ENCODE data around the gene MARS1.

Gene MARS1

DNA sequence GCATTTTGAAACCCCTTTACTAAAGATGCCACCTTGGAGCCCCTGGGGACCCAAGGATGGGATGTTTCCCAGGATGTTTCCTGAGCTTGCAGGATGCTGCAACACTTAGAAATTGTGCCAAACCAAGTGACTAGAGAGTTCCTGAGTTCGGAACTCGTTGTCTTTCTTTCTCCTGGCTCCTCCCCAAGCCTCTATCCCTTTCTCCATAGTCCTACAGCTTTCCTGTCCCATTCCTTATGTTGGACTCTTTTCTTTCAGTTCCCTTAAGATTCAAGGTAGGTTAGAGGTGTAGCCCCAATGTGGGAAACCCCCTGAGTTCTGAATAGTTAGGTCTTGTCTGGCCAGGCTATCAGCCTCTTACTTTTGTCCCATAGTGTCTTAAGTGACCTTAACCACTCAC lies 60.6 kb downstream of the MARS1 start:
- Histone ChIP-seq H3K27me3 (ENCODE audit: control insufficient read depth, insufficient read depth, low read length) (peaks cover 13% of the 10 kb centered on the region; the same call in 1 of the 2 replicates), H3K27ac (ENCODE audit: low read depth, low read length) (no peak overlapping the region), H3K9me3 (ENCODE audit: control insufficient read depth, insufficient read depth, low read length) (no peaks in the 10 kb centered on the region), H3K9ac (ENCODE audit: low read depth, low read length) (no peak overlapping the region), H3K4me3 (ENCODE audit: low read depth, low read length) (no peak overlapping the region), H3K4me1 (ENCODE audit: control insufficient read depth, insufficient read depth, low read length) (peaks cover 23% of the 10 kb centered on the region), H3K36me3 (ENCODE audit: control insufficient read depth, insufficient read depth, low read length) (peaks cover 3% of the 10 kb centered on the region; the same call in 1 of the 2 replicates)

DNA sequence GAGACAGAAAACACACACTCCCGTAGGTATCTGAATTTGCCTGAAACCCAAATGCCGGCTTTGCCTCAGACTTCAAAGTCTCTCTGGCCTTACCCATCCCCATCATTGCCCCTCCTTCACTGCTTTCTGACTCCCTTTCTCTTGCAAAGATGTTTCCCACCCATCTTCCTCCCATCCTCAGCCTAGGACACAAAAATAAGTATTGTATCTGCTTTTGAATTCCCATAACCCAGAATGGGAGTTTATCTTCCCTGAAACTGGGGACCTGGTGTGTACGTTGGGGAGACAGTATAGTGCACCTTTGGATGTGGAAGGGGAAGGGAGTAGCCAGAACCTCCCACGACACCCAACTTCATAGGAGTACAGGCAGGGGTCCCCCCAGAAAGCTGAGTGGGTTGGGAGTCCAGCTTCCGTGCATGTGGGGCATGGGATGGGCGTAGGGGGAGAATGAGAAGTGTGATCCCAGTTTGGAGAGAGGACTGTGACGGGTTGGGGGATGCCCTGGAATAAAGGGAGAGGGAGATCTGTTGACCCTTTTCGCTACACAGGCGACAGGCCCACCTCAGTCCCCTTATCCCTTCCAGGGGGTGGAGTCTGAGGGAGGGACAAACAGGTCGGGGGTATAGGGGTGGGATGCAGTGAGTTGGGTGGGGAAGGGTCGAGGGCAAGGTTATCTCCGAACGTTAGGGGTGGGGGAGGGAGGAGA lies 61.5 kb downstream of the MARS1 start:
- Histone ChIP-seq H3K4me3 (ENCODE audit: low read depth, low read length) (peak overlapping the region; percentile 95), H3K36me3 (ENCODE audit: control insufficient read depth, insufficient read depth, low read length) (peaks cover 3% of the 10 kb centered on the region; the same call in 1 of the 2 replicates), H3K9me3 (ENCODE audit: control insufficient read depth, insufficient read depth, low read length) (no peaks in the 10 kb centered on the region), H3K27ac (ENCODE audit: low read depth, low read length) (no peak overlapping the region), H3K27me3 (ENCODE audit: control insufficient read depth, insufficient read depth, low read length) (peaks cover 13% of the 10 kb centered on the region; the same call in 1 of the 2 replicates), H3K9ac (ENCODE audit: low read depth, low read length) (no peak overlapping the region), H3K4me1 (ENCODE audit: control insufficient read depth, insufficient read depth, low read length) (peaks cover 23% of the 10 kb centered on the region)

DNA sequence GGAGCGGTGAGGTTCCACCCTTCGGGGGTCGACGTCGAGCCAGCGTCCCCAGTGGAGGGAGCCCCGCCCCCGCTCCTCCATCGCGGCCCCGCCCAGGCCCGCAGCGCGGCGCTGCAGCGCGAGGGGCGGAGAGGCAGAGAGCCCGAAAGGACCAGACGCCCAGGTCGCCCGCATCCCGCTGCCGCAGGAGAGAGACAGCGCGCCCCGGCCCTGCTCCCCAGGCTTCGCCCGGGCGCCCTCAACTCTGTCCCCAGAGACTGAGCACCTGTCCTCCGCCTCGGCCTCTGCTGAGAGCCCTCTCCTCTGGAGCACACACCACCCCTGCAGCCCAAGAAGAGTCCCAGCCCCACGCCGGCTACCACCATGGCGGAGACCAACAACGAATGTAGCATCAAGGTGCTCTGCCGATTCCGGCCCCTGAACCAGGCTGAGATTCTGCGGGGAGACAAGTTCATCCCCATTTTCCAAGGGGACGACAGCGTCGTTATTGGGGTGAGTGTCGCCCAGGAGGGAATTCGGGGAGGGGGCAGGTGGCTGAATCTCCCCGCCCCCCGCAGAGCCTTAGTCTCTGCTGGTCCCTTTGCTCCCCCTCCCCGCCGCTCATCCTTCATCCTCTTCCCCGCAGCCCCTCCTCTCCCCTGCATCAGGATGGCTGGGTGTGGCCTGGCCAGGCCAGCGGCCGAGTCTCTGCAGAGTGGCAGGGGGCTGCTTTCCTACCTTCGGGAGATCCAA lies 62.2 kb downstream of the MARS1 start, which contains the start of gene KIF5A:
Gene KIF5A, plus strand, starts transcription at position 136 of the 732 bp plus-strand sequence. Its CDS starts 228 bp downstream, at position 364.
- Histone ChIP-seq H3K27me3 (ENCODE audit: control insufficient read depth, insufficient read depth, low read length) (peaks cover 13% of the 10 kb centered on the region; the same call in 1 of the 2 replicates), H3K9ac (ENCODE audit: low read depth, low read length) (no peak within 1 kb of the TSS), H3K27ac (ENCODE audit: low read depth, low read length) (no peak within 1 kb of the TSS), H3K4me3 (ENCODE audit: low read depth, low read length) (peak within 1 kb of the TSS; percentile 95), H3K9me3 (ENCODE audit: control insufficient read depth, insufficient read depth, low read length) (no peaks in the 10 kb centered on the region), H3K36me3 (ENCODE audit: control insufficient read depth, insufficient read depth, low read length) (no peaks in the 10 kb centered on the region; the same call in 1 of the 2 replicates), H3K4me1 (ENCODE audit: control insufficient read depth, insufficient read depth, low read length) (peaks cover 23% of the 10 kb centered on the region)

DNA sequence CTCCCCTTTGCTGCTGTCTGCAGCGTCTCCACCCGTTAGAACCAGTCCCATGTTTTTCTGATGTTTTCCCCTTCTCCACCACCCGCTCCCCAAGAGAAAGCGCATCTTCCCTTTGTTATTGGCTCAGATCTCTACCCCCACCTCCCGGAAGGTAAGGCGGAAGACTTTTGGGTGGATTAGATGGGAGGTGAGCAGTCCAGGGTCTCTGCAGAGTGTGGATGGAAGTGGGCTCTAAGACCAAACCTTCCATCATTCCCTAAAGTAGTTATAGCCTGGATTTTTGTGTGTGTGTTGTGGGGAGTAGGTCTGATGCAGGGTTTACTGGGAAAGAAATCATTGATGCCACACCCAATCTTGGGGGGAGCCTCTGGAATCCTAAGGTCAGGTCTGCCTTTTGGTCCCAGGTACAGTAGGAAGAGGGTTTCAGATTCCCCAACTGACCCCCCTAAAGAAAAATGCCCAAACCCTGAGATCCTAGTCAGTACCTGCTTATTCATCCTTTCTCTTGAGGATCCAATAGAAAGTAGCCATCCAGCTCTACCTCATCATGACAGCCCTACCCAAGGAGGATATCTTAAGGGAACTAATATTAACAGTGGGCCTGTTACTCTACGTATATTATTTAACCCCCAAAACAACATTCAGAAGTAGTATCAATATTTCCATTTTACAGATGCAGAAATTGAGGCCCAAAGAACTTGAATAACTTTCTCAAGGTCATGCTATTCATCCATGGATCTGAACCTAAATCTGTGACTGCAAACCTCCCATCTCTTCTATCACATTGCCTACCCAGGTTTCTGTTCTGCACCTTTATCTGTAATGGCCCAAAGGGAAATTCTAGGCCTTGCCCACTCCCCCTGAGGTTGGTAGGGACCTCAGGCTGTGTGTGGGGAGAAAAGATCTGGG lies 63.0 kb downstream of the MARS1 start:
- Histone ChIP-seq H3K27ac (ENCODE audit: low read depth, low read length) (no peak overlapping the region), H3K9me3 (ENCODE audit: control insufficient read depth, insufficient read depth, low read length) (no peaks in the 10 kb centered on the region), H3K4me1 (ENCODE audit: control insufficient read depth, insufficient read depth, low read length) (peaks cover 21% of the 10 kb centered on the region), H3K4me3 (ENCODE audit: low read depth, low read length) (peak overlapping the region; percentile 95), H3K27me3 (ENCODE audit: control insufficient read depth, insufficient read depth, low read length) (peaks cover 13% of the 10 kb centered on the region; the same call in 1 of the 2 replicates), H3K36me3 (ENCODE audit: control insufficient read depth, insufficient read depth, low read length) (no peaks in the 10 kb centered on the region; the same call in 1 of the 2 replicates), H3K9ac (ENCODE audit: low read depth, low read length) (no peak overlapping the region)

DNA sequence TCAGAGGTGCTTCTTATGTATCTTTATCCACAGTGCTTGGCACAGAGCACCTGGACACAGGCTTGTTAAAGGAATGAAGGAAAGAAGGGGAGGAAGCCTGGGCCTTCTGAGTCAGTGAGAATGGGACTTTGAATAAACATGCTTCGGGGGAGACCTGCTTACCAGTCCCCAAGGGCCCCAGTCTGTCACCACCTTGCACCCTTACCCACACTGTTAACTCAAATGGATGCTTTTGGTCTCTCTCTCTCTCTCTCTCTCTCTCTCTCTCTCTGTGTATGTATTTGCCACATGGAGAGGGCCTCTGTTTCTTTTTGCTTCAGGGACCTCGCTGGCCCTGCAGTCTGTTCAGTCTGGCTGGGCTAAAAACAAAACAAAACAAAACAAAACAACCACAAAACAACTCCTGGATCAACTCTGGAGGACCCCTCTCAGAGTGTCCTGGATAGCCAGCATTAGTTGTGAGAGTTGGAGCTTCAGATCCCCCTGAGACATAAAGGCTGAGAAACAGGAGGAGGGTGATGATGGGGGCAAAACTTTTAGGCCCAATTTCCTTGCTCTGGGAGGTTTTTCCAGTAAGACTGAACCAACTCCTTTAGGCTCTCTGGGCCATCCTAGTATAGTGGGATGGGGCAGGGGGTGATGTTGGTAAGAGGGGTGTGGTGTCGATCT lies 63.9 kb downstream of the MARS1 start:
- Histone ChIP-seq H3K27me3 (ENCODE audit: control insufficient read depth, insufficient read depth, low read length) (peaks cover 13% of the 10 kb centered on the region; the same call in 1 of the 2 replicates), H3K9me3 (ENCODE audit: control insufficient read depth, insufficient read depth, low read length) (no peaks in the 10 kb centered on the region), H3K4me3 (ENCODE audit: low read depth, low read length) (no peak overlapping the region), H3K36me3 (ENCODE audit: control insufficient read depth, insufficient read depth, low read length) (no peaks in the 10 kb centered on the region; the same call in 1 of the 2 replicates), H3K4me1 (ENCODE audit: control insufficient read depth, insufficient read depth, low read length) (peaks cover 18% of the 10 kb centered on the region; the same call in 1 of the 2 replicates), H3K27ac (ENCODE audit: low read depth, low read length) (no peak overlapping the region), H3K9ac (ENCODE audit: low read depth, low read length) (no peak overlapping the region)

DNA sequence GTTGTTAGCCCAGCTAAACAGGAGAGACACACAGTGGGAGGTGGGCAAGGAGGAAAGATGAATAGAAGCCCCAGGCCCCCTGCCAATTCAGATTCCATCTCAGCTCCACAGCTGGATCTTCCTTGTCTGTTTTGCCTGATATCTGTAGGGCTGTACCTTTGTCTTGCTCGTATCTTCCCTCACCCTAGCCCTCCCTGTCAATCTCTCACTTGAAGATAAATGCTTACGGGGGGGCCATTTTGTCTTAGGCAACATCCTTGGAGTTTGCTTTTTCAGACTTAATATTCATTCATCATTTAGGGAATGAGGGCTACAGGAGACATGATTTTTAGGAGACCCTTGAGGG lies 64.4 kb downstream of the MARS1 start:
- Histone ChIP-seq H3K4me1 (ENCODE audit: control insufficient read depth, insufficient read depth, low read length) (peaks cover 16% of the 10 kb centered on the region; the same call in 1 of the 2 replicates), H3K9ac (ENCODE audit: low read depth, low read length) (no peak overlapping the region), H3K27me3 (ENCODE audit: control insufficient read depth, insufficient read depth, low read length) (peaks cover 13% of the 10 kb centered on the region; the same call in 1 of the 2 replicates), H3K36me3 (ENCODE audit: control insufficient read depth, insufficient read depth, low read length) (no peaks in the 10 kb centered on the region; the same call in 1 of the 2 replicates), H3K27ac (ENCODE audit: low read depth, low read length) (no peak overlapping the region), H3K4me3 (ENCODE audit: low read depth, low read length) (no peak overlapping the region), H3K9me3 (ENCODE audit: control insufficient read depth, insufficient read depth, low read length) (no peaks in the 10 kb centered on the region)

DNA sequence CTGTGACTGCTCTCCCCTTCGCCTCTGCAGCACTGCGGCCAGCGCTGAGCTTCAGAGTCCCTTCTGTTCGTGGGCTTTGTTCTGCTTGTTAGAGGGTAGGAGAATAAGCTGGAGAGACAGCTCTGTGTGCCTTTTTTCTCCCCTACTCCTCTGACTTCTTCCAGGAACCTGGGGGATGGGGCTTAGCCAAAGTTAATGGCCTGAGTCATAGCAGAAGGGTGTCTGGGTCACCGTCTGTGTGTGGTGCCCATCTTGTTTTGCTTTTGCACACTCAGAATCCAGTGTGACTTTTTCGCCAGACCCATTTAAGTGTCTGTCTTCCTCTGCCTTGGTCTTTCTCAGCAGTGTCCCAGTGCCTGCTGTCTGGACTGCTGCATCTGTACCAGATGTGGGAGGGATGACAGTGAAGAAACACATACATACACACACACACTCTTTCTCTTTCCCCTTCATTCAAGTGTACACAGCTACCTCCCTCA lies 65.0 kb downstream of the MARS1 start:
- Histone ChIP-seq H3K9me3 (ENCODE audit: control insufficient read depth, insufficient read depth, low read length) (no peaks in the 10 kb centered on the region), H3K27ac (ENCODE audit: low read depth, low read length) (no peak overlapping the region)

DNA sequence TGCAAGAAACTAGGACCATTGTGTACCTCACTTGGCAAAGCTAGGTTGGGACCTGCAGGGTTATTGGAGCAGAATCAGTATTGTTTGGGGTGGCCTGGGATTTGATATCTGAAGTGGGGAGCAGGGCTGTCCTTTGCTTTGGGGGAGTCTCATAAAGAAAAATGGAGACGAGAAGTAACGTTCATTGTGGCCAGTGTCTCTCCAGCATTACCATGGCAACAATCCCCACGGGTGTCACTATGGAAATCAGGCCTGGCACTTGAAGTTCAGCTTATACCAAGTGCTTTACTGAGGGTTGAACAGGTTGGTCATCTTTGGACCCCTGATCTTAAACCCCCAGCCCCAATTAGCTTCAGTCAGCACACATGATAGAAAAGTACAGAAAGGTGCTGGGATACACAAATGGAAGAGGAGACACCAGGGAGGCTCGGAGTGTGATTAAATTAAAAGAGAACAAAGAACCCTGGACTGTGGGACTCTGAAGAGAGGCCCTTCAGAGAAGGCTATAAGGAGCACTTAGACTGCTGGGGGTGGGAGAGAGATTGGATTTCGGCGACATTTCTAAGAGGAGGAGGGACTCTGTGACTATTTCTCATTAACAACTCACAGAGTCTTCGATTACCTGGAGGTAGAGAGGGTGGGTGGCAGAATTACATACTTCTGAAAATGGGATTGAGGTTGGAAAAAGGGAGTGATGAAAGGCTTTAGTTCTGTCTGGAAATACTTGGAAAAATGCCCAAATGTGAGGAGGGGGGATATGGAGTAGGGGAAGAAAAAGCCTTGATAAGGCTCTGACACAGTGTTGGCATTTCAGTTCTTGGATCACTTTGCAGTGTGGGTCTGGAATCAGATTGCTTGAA lies 65.7 kb downstream of the MARS1 start:
- H3K9me3 ChIP-seq (ENCODE audit: control insufficient read depth, insufficient read depth, low read length) = no peaks in the 10 kb centered on the region
- H3K36me3 ChIP-seq (ENCODE audit: control insufficient read depth, insufficient read depth, low read length) = peaks cover 3% of the 10 kb centered on the region; the same call in 1 of the 2 replicates
- H3K27ac ChIP-seq (ENCODE audit: low read depth, low read length) = no peak overlapping the region
- H3K9ac ChIP-seq (ENCODE audit: low read depth, low read length) = no peak overlapping the region
- peaks cover 15% of the 10 kb centered on the region; the same call in 1 of the 2 replicates for H3K4me1 ChIP-seq (ENCODE audit: control insufficient read depth, insufficient read depth, low read length)
- peaks cover 8% of the 10 kb centered on the region; the same call in 1 of the 2 replicates for H3K27me3 ChIP-seq (ENCODE audit: control insufficient read depth, insufficient read depth, low read length)
- H3K4me3 ChIP-seq (ENCODE audit: low read depth, low read length) = no peak overlapping the region

More for the DNA sequence above, 65.0 kb downstream of the MARS1 start:
- peaks cover 15% of the 10 kb centered on the region; the same call in 1 of the 2 replicates for H3K4me1 ChIP-seq (ENCODE audit: control insufficient read depth, insufficient read depth, low read length)
- H3K36me3 ChIP-seq (ENCODE audit: control insufficient read depth, insufficient read depth, low read length) = peaks cover 3% of the 10 kb centered on the region; the same call in 1 of the 2 replicates
- H3K4me3 ChIP-seq (ENCODE audit: low read depth, low read length) = no peak overlapping the region
- no peak overlapping the region for H3K9ac ChIP-seq (ENCODE audit: low read depth, low read length)
- peaks cover 13% of the 10 kb centered on the region; the same call in 1 of the 2 replicates for H3K27me3 ChIP-seq (ENCODE audit: control insufficient read depth, insufficient read depth, low read length)

DNA sequence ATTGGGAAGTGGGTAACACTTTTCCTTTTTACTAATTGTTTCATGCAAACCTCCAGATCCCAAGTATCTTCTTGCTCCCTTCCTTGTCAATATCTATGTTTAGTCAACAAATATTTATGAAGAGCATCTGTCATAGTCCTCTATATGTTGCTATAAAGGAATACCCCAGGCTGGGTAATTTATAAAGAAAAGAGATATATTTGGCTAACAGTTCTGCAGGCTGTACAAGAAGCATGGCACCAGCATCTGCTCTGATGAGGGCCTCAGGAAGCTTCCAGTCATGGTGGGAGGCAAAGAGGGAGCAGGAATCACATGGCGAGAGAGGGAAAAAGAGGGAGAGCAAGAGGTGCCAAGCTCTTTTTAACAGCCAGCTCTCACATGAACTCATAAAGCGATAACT lies 66.6 kb downstream of the MARS1 start:
- Histone ChIP-seq H3K27ac (ENCODE audit: low read depth, low read length) (no peak overlapping the region), H3K27me3 (ENCODE audit: control insufficient read depth, insufficient read depth, low read length) (0 out of 2 replicates have a peak, but pooled peaks cover under 1% of the 10 kb centered on the region), H3K4me3 (ENCODE audit: low read depth, low read length) (no peak overlapping the region)

More for the DNA sequence above, 66.6 kb downstream of the MARS1 start:
- no peak overlapping the region for H3K9ac ChIP-seq (ENCODE audit: low read depth, low read length)
- peaks cover 3% of the 10 kb centered on the region; the same call in 1 of the 2 replicates for H3K36me3 ChIP-seq (ENCODE audit: control insufficient read depth, insufficient read depth, low read length)
- H3K4me1 ChIP-seq (ENCODE audit: control insufficient read depth, insufficient read depth, low read length) = peaks cover 10% of the 10 kb centered on the region; the same call in 1 of the 2 replicates
- H3K9me3 ChIP-seq (ENCODE audit: control insufficient read depth, insufficient read depth, low read length) = no peaks in the 10 kb centered on the region
